Fibroblast of lung (primary cell): ENCODE data around the gene MAST2.

Experiments used
- EZH2 ChIP-seq: IDR thresholded peaks from 2 replicates; pipeline ENCODE4 v1.5.1; 2012; ENCODE audit warnings: low read length, control low read depth, mild to moderate bottlenecking; ENCODE audit errors: missing control alignments
- TF ChIP-seq, protein P1 (sequence below), 2 donors: IDR thresholded peaks in 1 of 2; conservative IDR thresholded peaks in 1 of 2; 1 replicate in 1 of 2; 2 replicates in 1 of 2; pipeline ENCODE4 v1.5.1; 2011 to 2012; ENCODE audit warnings: low read length in 2 of 2, control low read depth in 1 of 2, inconsistent platforms in 1 of 2, low read depth in 1 of 2, mild to moderate bottlenecking in 1 of 2

DNA sequence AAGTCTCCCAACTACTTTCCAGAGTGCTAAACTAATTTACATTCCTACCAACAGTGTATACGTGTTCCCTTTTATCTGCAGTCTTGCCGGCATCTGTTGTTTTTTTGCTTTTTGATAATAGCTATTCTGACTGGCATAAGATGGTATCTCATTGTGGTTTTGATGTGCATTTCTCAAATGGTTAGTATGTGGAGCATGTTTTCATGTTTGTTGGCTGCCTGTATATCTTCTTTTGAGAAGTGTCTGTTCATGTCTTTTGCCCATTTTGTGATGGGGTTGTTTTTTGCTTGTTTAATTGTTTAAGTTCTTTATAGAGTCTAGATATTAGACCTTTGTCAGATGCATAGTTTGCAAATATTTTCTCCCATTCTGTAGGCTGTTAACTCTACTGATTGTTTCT lies 46.6 kb downstream of the MAST2 start:
- no peak for TF ChIP-seq EZH2
- TF ChIP-seq, protein P1, sequence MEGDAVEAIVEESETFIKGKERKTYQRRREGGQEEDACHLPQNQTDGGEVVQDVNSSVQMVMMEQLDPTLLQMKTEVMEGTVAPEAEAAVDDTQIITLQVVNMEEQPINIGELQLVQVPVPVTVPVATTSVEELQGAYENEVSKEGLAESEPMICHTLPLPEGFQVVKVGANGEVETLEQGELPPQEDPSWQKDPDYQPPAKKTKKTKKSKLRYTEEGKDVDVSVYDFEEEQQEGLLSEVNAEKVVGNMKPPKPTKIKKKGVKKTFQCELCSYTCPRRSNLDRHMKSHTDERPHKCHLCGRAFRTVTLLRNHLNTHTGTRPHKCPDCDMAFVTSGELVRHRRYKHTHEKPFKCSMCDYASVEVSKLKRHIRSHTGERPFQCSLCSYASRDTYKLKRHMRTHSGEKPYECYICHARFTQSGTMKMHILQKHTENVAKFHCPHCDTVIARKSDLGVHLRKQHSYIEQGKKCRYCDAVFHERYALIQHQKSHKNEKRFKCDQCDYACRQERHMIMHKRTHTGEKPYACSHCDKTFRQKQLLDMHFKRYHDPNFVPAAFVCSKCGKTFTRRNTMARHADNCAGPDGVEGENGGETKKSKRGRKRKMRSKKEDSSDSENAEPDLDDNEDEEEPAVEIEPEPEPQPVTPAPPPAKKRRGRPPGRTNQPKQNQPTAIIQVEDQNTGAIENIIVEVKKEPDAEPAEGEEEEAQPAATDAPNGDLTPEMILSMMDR (conservative IDR thresholded peaks at IDR 0.05 in 1 of 2, IDR thresholded peaks at IDR 0.05 in 1 of 2; ENCODE audit: low read depth in 1 of 2, low read length in 2 of 2), result no peak
